ENCODE results near the gene LRRN2.

Gene LRRN2

GRCh38 chr1:204716660-204717059, 31.1 kb upstream of the LRRN2 start:
- TF ChIP-seq CTCF (conservative IDR thresholded peaks at IDR 0.05), result no peak
- no peak overlapping the region for H3K27ac ChIP-seq

DNA sequence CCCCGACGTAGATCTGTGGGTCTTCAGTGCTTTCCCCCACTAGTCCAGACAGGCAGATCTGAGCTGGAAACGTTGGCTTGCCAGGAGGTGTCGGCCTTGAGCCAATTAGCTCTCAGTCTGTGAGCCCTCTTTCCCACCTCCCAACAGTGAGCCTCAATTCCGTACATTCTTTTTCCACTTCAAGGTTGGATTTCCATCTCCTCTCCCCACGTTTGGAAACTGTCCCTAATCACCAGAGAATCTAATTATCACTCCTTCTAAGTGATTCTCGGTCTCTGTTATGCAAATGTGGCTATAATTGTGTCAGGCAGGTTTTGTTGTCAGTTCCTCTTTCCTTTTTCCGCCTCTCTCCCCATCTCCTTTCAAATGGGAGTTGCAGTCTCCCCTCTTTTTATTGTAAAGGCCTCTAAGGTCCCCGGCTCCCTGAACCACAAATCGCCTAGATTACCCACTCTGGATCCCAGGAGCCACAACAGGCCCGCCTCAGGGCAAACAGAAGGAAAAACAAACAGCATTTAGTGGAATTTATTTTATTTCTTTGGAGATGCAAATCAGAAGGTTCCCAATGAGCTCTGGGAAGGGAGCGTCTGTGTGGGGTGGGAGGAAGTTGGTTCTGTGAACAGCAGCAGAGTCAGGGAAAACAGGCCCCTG, 29.4 kb upstream of the LRRN2 start:
- H3K27ac ChIP-seq, result no peak overlapping the region
- no peak for TF ChIP-seq CTCF (conservative IDR thresholded peaks at IDR 0.05)

GRCh38 chr1:204714194-204714860, 28.8 kb upstream of the LRRN2 start:
- no peak overlapping the region for H3K27ac ChIP-seq
- no peak for TF ChIP-seq CTCF (conservative IDR thresholded peaks at IDR 0.05)

DNA sequence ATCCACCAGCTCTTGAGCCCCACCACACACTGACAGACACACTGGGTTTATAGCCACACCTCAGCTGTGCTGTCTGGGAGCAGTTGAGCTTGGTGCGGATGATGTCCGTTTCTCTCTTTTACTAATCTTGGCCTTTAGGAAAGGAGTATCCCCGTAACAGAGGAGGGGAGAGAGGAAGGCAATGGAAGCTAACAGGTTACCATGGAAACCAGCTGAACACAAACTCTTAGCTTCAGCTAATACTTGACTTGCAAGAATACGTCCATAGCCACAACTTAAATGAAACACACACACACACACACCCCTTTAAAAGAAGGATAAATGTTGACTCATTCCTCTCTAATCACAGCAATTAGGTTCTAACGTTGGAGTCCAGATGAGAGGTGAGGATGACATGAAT, 28.0 kb upstream of the LRRN2 start:
- no peak for TF ChIP-seq CTCF (conservative IDR thresholded peaks at IDR 0.05)

GRCh38 chr1:204712708-204713430, 27.3 kb upstream of the LRRN2 start:
- no peak for TF ChIP-seq CTCF (conservative IDR thresholded peaks at IDR 0.05)
- H3K27ac ChIP-seq, result no peak overlapping the region

More for the DNA sequence above, 28.0 kb upstream of the LRRN2 start:
- no peak overlapping the region for H3K27ac ChIP-seq

DNA sequence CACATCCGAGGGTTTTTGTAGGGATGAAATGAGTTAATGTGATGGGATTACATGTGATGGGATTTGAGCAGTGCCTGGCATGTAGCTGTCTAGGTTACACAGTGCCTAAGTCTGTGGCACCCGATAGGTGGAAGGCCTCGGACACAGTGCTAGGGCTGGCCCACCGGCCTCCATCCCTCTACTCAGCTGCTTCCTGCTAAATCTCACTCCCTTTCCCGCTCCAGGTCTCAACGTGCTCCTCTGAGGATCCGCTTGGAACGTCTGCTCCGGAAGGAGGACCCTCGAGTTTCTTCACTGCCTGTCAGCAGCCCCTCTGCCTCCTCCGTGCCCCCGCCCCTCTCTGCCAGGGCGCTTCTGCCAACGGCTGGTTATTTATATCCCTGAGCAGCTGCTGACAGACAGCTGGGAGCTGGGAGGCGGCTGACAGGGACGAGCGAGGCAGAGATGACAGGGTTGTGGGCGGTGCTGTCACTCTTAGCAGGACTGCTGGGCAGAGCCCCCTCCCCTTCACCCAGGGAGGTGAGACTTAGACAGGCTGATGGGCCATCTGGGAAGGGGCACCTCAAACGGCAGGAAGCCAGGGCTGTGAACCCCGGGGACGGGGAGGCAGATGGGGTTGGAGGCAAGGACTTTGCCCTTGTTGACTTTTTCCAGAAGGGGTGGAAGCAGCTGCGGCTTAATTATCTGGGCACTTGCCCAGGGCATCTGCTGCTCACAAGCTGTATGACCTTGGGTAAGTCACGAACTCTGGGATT, 26.6 kb upstream of the LRRN2 start:
- no peak for TF ChIP-seq CTCF (conservative IDR thresholded peaks at IDR 0.05)
- H3K27ac ChIP-seq, result no peak overlapping the region

Measured in VCaP (cell line).